SK-N-SH (cell line): ENCODE results near the gene TMEM89.

Source experiments
- CTCF ChIP-seq: fragments of 200-600 bp; sonication (generic); IDR thresholded peaks from 2 replicates; pipeline ENCODE4 v1.6.1; 2017; ENCODE audit warnings: antibody characterized with exemption, mild to moderate bottlenecking, moderate library complexity
- EZH2phosphoT487 ChIP-seq: fragments of 200-600 bp; sonication (generic); IDR thresholded peaks from 2 replicates; pipeline ENCODE4 v1.6.1; 2017; ENCODE audit warnings: low read depth, mixed run types, mild to moderate bottlenecking, antibody characterized with exemption, moderate library complexity, borderline replicate concordance
- NFIC ChIP-seq: IDR thresholded peaks from 2 replicates; pipeline ENCODE4 v1.4.0; 2012; ENCODE audit warnings: borderline replicate concordance
- SMC3 ChIP-seq: IDR thresholded peaks from 2 replicates; pipeline ENCODE4 v1.6.1; 2012; ENCODE audit warnings: low read depth, low read length, improper control_type of control experiment
- ZBTB33 ChIP-seq: IDR thresholded peaks from 2 replicates; pipeline ENCODE4 v1.4.0; 2012; ENCODE audit warnings: low read depth, borderline replicate concordance

GRCh38 chr3:48660800-48661400 lies 39.3 kb upstream of the TMEM89 start:
- TF ChIP-seq CTCF (no peak), NFIC (no peak), SMC3 (no peak), ZBTB33 (no peak), EZH2phosphoT487 (no peak)
